GM10266 (cell line): Measurements from ENCODE around the gene EXPH5.
A peak's percentile ranks its signal among the peaks of the same experiment; 100 is the strongest.

Source experiments
- DNase-seq: peaks from one replicate; pipeline ENCODE4 v3.0.0; 2012; ENCODE audit errors: extremely low spot score
- TF ChIP-seq, protein P1 (sequence below): IDR thresholded peaks from 2 replicates; pipeline ENCODE4 v1.5.1; 2012; ENCODE audit warnings: mild to moderate bottlenecking, low read depth; ENCODE audit not compliant: control insufficient read depth, insufficient read depth; ENCODE audit errors: missing control alignments

EXPH5 gene

DNA sequence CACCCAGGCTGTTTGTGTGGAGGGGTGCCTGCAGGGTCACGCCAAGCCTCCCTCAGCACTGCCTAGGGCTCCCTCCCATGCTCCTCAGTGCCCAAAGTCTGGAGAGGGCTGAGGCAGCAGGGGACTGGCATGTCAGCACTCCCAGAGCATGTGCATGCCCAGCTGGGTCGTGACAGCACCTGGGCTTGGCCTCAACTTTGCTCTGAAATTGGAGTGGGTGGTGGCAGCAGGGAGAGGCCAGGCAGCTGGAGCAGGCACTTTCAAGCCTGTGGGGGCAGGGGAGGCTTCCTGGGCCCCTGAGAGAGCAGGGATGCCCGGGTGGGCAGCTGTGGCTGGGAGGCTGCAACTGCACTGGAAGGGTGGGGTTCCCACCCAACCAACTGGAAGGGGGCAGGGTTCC lies 35.7 kb upstream of the EXPH5 start:
- TF ChIP-seq, protein P1, sequence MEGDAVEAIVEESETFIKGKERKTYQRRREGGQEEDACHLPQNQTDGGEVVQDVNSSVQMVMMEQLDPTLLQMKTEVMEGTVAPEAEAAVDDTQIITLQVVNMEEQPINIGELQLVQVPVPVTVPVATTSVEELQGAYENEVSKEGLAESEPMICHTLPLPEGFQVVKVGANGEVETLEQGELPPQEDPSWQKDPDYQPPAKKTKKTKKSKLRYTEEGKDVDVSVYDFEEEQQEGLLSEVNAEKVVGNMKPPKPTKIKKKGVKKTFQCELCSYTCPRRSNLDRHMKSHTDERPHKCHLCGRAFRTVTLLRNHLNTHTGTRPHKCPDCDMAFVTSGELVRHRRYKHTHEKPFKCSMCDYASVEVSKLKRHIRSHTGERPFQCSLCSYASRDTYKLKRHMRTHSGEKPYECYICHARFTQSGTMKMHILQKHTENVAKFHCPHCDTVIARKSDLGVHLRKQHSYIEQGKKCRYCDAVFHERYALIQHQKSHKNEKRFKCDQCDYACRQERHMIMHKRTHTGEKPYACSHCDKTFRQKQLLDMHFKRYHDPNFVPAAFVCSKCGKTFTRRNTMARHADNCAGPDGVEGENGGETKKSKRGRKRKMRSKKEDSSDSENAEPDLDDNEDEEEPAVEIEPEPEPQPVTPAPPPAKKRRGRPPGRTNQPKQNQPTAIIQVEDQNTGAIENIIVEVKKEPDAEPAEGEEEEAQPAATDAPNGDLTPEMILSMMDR = no peak
- no peak for DNase-seq

- DNase-seq = no peak
- TF ChIP-seq, protein P1 = no peak
Measured at GRCh38 chr11:108628812-108629211, 35.2 kb upstream of the EXPH5 start.

GRCh38 chr11:108628326-108628725 lies 34.8 kb upstream of the EXPH5 start:
- TF ChIP-seq, protein P1 = no peak
- DNase-seq = no peak

DNA sequence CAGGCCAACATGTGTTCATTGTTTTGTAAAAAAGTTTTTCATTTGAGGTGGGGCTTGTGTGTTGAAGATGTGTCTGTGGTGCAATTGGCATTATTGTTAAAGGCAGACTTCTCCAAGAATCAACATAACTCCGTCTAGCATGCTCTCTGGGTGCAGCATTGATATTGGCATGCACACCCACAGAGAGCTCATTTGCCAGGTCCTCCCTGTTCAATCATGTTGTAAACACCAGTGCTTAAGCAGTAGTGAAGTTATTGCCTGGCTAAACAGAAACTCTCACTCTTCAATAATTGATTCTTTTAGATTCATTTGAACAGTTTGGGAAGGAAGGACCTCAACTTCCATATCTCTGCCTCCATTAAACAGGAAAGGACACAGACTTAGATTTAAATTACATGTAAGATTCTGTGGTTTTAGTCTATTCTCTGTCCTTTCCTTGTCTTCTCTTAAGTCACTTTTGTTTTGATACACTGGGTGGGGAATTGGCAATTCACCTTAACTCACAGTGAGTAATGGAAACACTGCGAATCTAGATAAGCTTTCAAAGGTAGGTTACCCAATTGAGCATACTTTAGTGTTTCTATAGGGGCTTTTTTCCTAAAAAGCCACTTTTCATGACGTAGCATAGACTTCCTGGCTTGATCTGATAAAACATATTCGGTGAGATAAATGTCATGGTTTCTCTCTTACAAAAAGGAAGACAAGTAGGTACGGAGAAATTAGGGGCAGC lies 30.8 kb upstream of the EXPH5 start:
- DNase-seq = no peak
- TF ChIP-seq, protein P1 = no peak

GRCh38 chr11:108622341-108622740 lies 28.8 kb upstream of the EXPH5 start:
- no peak for DNase-seq
- TF ChIP-seq, protein P1 = no peak

DNA sequence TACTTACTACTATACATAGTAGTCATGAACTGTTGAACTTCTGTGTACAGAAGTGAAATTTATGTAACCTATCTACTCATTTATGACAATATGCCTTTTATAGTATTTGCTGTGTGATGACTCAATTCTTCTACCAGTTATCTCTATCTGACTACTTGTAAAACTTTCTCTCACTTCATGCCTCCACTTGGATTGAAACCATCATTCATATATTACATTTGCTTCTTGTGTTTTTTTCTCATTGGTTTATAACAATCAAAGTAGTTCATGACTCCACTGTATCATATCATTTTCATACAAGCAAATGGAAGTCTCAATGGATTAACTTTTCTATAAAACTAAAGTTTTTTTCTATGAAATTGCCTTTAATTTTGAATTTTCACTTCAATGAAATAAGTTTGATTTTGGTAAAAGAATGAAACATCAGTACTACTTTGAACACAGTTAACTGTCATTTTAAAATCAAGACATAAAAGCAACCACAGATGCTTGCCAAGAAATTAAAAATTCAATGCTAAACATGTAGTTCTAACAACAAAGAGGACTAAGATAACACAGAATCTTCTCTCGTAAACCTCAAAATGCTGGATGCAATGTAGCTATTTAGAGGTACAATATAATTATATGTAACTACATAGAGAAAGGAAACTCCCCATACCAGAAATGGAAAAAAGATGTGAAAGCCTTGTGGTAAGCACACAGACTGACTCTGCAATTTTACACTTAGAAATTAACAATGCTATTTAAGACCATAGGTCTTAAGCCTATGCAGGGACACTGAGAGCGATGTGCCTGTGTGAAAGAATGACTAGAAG lies 27.6 kb upstream of the EXPH5 start:
- DNase-seq = peak; percentile 55
- TF ChIP-seq, protein P1 = no peak

DNA sequence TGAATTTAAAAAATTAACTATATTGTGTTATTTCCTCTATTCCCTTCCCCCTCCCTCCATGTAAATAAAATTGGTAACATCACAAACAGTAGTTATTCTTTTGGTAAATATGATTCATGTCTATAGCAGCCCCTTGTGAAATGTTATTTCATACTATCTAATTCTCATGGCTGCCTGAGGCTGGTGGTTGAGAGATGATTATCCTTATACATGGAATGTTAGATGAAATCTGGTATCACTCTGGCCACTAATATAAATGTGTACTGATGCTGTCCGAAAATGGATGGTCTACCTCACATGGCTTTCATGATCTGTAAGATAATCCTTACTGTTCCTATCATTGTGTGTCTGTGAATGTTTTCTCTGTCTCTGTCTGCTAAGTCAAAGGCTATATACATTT lies 25.0 kb upstream of the EXPH5 start:
- DNase-seq = no peak
- TF ChIP-seq, protein P1 = no peak
